Cardiac fibroblast (primary cell): ENCODE data around the gene ZBTB14.

Experiments
- DNase-seq, 2 donors: peaks; one replicate each; pipeline versions ENCODE4 v3.0.0 to v3.0.0-alpha.2; 2010; ENCODE audit warnings: low read depth in 2 of 2
- H3K4me3 ChIP-seq, 2 donors: replicated peaks in 1 of 2; 1 replicate in 1 of 2; 2 replicates in 1 of 2; pipeline ENCODE4 v1.5.1; 2011; ENCODE audit warnings: low read depth in 2 of 2, low read length in 2 of 2, mild to moderate bottlenecking in 2 of 2, moderate library complexity in 1 of 2
- TF ChIP-seq, protein P1 (sequence below): IDR thresholded peaks from one replicate; pipeline ENCODE4 v1.5.1; 2011; ENCODE audit warnings: low read depth, mild to moderate bottlenecking, low read length, inconsistent platforms

Gene ZBTB14

DNA sequence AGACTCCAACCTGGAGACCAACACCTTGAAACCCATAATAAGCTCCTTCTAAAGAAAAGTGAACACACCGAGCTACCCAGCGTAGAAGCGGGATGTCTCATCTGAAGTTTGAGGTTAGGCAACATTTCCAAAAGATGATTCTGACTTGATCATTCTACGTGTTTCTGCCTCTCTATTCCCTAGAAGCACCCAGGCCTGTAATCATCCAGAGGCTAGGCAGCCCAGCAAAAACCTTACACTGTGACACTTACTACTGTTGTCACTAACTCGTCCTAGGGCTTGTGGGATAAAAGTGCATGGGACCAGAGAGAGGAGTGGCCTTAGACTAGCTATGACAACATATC lies 1.4 kb downstream of the ZBTB14 start:
- TF ChIP-seq, protein P1, sequence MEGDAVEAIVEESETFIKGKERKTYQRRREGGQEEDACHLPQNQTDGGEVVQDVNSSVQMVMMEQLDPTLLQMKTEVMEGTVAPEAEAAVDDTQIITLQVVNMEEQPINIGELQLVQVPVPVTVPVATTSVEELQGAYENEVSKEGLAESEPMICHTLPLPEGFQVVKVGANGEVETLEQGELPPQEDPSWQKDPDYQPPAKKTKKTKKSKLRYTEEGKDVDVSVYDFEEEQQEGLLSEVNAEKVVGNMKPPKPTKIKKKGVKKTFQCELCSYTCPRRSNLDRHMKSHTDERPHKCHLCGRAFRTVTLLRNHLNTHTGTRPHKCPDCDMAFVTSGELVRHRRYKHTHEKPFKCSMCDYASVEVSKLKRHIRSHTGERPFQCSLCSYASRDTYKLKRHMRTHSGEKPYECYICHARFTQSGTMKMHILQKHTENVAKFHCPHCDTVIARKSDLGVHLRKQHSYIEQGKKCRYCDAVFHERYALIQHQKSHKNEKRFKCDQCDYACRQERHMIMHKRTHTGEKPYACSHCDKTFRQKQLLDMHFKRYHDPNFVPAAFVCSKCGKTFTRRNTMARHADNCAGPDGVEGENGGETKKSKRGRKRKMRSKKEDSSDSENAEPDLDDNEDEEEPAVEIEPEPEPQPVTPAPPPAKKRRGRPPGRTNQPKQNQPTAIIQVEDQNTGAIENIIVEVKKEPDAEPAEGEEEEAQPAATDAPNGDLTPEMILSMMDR, result no peak
- DNase-seq, result peak; percentile 5 to 15
- peak overlapping the region; percentile 76 to 82 for H3K4me3 ChIP-seq

- H3K4me3 ChIP-seq, result no peak overlapping the region
- DNase-seq, result no peak
- TF ChIP-seq, protein P1, result no peak
These were observed 7.0 kb downstream of the ZBTB14 start for GRCh38 chr18:5288517-5288935.

DNA sequence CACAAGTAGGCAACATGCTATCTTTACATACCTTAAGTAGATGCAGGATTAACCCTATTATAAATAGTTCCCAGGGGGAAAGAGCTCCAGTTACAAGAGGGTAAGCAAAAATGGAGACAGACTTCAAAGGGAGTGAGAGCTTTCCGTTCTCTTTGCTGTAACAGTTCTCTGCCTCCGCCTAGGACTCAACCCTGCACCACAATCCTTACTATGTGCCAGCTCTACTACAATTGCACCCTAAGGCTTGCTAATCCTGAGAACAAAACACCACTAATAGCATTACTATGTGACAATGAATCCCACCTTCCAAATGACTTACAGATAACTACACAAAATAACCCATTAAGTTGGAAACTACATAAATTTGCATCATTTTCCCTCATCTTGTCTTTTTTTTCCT lies 7.7 kb downstream of the ZBTB14 start:
- TF ChIP-seq, protein P1, result no peak
- H3K4me3 ChIP-seq, result no peak overlapping the region
- no peak for DNase-seq

DNA sequence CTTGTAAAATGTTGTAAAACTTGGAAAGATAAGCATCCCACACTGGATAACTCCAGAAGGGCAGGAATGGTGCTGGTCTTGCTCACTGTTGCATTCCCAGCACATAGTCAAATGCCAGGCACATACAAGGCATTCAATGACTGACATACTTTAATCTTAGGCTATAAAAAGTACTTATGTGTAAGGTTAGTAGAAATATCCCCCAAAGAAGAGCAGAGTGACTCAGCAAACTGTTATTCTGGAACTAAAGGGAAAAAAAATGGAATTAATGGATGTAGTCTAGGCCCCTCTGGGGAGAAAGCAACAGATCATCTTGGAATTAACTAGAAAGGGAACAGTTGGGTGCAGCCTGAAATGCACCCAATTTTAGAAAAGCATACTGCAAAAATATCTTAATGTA lies 9.0 kb downstream of the ZBTB14 start:
- TF ChIP-seq, protein P1, result no peak
- H3K4me3 ChIP-seq, result no peak overlapping the region
- DNase-seq, result no peak

DNA sequence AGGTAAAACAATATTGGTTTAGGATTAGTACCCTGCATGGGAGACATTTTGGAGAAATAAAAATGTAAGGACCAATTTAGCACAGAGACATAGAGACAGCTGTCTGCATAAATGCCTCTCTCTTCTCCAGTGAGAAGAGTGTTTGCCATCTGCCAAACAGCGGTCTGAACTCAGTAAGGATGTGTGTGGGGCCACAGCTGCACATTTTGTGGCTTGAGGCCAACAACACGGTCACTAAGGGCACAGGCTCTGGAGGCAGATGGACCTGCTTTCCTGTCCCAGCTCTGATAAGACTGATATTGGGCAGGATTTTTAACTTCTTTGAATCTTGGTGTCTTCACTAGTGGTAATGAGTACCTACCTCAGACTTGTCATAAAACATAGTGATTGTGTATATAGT lies 10.2 kb downstream of the ZBTB14 start:
- TF ChIP-seq, protein P1, result no peak
- H3K4me3 ChIP-seq, result no peak overlapping the region
- DNase-seq, result no peak

GRCh38 chr18:5284808-5285207 lies 10.7 kb downstream of the ZBTB14 start:
- DNase-seq, result peak; percentile 27 to 44
- TF ChIP-seq, protein P1, result no peak
- no peak overlapping the region for H3K4me3 ChIP-seq

GRCh38 chr18:5282770-5283169 lies 12.8 kb downstream of the ZBTB14 start:
- no peak for DNase-seq
- H3K4me3 ChIP-seq, result no peak overlapping the region
- TF ChIP-seq, protein P1, result no peak
